H1 (cell line): ENCODE data around the gene BRIX1. TPM values are rescaled to one million over a fixed set of nuclear protein-coding genes. Genes with fewer than 3 reads are reported as not detected.

ENCODE experiments used
- CTCF ChIA-PET: fragments of 300-600 bp; sonication (Branson Sonifier 250); formaldehyde crosslinking; loops from one replicate; lab custom pipeline; 2021; ENCODE audit not compliant: partially characterized antibody; lab: Charles Lee
- POLR2A ChIA-PET: fragments of 300-600 bp; sonication (Branson Sonifier 250); formaldehyde crosslinking; loops from one replicate; lab custom pipeline; 2021; ENCODE audit warnings: inconsistent platforms; ENCODE audit not compliant: partially characterized antibody; lab: Charles Lee
- DNase-seq, 2 experiments: peaks; one replicate each; pipeline versions ENCODE4 v3.0.0 to v3.0.0-alpha.2; 2010 to 2022; ENCODE audit warnings: low spot score in 2 of 2, low read depth in 1 of 2, mixed read lengths in 1 of 2
- FAIRE-seq: peaks from 2 replicates; lab custom pipeline; 2011; peaks lifted over from hg19 to GRCh38; lab: Jason Lieb, UNC
- H2AFZ ChIP-seq: 2 replicates; pipeline ENCODE4 v1.8.1; 2012; ENCODE audit warnings: low read length, inconsistent platforms
- H2AK5ac ChIP-seq: 2 replicates; pipeline ENCODE4 v1.6.1; 2013; ENCODE audit warnings: low read depth, low read length
- H2BK120ac ChIP-seq: replicated peaks from 2 replicates; pipeline ENCODE3; 2013; ENCODE audit warnings: low read depth, low read length, inconsistent platforms
- H2BK12ac ChIP-seq: 2 replicates; pipeline ENCODE4 v1.6.1; 2013; ENCODE audit warnings: low read depth, low read length
- H2BK15ac ChIP-seq: 2 replicates; pipeline ENCODE4 v1.6.1; 2013; ENCODE audit warnings: low read length
- H2BK20ac ChIP-seq: 2 replicates; pipeline ENCODE4 v1.6.1; 2013; ENCODE audit warnings: low read length
- H2BK5ac ChIP-seq: 2 replicates; pipeline ENCODE4 v1.6.1; 2013; ENCODE audit warnings: low read depth, low read length
- H3K14ac ChIP-seq: 2 replicates; pipeline ENCODE4 v1.6.1; 2013; ENCODE audit warnings: inconsistent platforms; ENCODE audit not compliant: insufficient read length
- H3K18ac ChIP-seq: 2 replicates; pipeline ENCODE4 v1.6.1; 2013; ENCODE audit warnings: low read length; ENCODE audit errors: extremely low read depth
- H3K23ac ChIP-seq: 2 replicates; pipeline ENCODE4 v1.6.1; 2013; ENCODE audit warnings: inconsistent platforms; ENCODE audit not compliant: insufficient read length
- H3K23me2 ChIP-seq: 2 replicates; pipeline ENCODE4 v1.6.1; 2013; ENCODE audit warnings: low read depth, low read length
- H3K27ac ChIP-seq: 2 replicates; pipeline ENCODE4 v1.6.1; 2011; ENCODE audit warnings: low read depth, low read length, inconsistent platforms
- H3K27me3 ChIP-seq, 4 experiments: replicated peaks in 1 of 4; 1 replicate in 1 of 4; 2 replicates in 3 of 4; pipeline versions ENCODE4 v1.6.1 to v1.8.1; 2011 to 2013; ENCODE audit warnings: low read length in 3 of 4, mild to moderate bottlenecking in 3 of 4, inconsistent platforms in 2 of 4, mixed read lengths in 2 of 4, moderate library complexity in 1 of 4; ENCODE audit not compliant: control insufficient read depth in 3 of 4, insufficient read depth in 3 of 4; ENCODE audit errors: extremely low read depth in 1 of 4
- H3K36me3 ChIP-seq, 4 experiments: 2 replicates each; pipeline versions ENCODE4 v1.6.1 to v1.8.1; 2011 to 2013; ENCODE audit warnings: mild to moderate bottlenecking in 4 of 4, low read length in 3 of 4, moderate library complexity in 2 of 4, control low read depth in 1 of 4, inconsistent platforms in 1 of 4; ENCODE audit not compliant: insufficient read depth in 4 of 4, control insufficient read depth in 2 of 4
- H3K4ac ChIP-seq: replicated peaks from 2 replicates; pipeline ENCODE3; 2013; ENCODE audit warnings: low read length, low read depth, mixed read lengths, inconsistent platforms; ENCODE audit not compliant: insufficient read length
- H3K4me1 ChIP-seq, 4 experiments: replicated peaks in 1 of 4; 1 replicate in 1 of 4; 2 replicates in 3 of 4; pipeline versions ENCODE4 v1.6.1 to v1.8.1; 2011 to 2013; ENCODE audit warnings: low read length in 3 of 4, inconsistent platforms in 2 of 4, mixed read lengths in 1 of 4; ENCODE audit not compliant: insufficient read depth in 4 of 4, control insufficient read depth in 3 of 4
- H3K4me2 ChIP-seq, 2 experiments: 2 replicates each; pipeline versions ENCODE4 v1.6.1 to v1.8.1; 2011 to 2013; ENCODE audit warnings: low read depth in 2 of 2, low read length in 2 of 2, control low read depth in 1 of 2, inconsistent platforms in 1 of 2, mild to moderate bottlenecking in 1 of 2; ENCODE audit not compliant: insufficient read depth in 1 of 2
- H3K4me3 ChIP-seq, 4 experiments: fragments of 200-600, 300-600 bp in 1 of 4; sonication (generic), shearing (Covaris generic), sonication (Bioruptor Twin) in 1 of 4; 2 replicates each; pipeline versions ENCODE4 v1.5.1 to v1.8.1; 2011 to 2016; ENCODE audit warnings: low read length in 4 of 4, low read depth in 3 of 4, control low read depth in 2 of 4, inconsistent platforms in 2 of 4, mild to moderate bottlenecking in 2 of 4, mixed read lengths in 1 of 4, moderate library complexity in 1 of 4; ENCODE audit not compliant: insufficient read depth in 2 of 4; ENCODE audit errors: extremely low read depth in 1 of 4
- H3K56ac ChIP-seq: replicated peaks from 2 replicates; pipeline ENCODE3; 2013; ENCODE audit warnings: low read depth, mild to moderate bottlenecking, mixed read lengths, low read length, inconsistent platforms; ENCODE audit not compliant: insufficient read length
- H3K79me1 ChIP-seq: 2 replicates; pipeline ENCODE4 v1.6.1; 2013; ENCODE audit warnings: low read depth, low read length, control low read depth
- H3K79me2 ChIP-seq, 2 experiments: 2 replicates each; pipeline versions ENCODE4 v1.6.1 to v1.8.1; 2012 to 2013; ENCODE audit warnings: low read length in 2 of 2, mild to moderate bottlenecking in 2 of 2, inconsistent platforms in 1 of 2; ENCODE audit not compliant: insufficient read depth in 2 of 2, control insufficient read depth in 1 of 2
- H3K9ac ChIP-seq, 4 experiments: replicated peaks in 1 of 4; 1 replicate in 1 of 4; 2 replicates in 3 of 4; pipeline versions ENCODE4 v1.6.1 to v1.8.1; 2011 to 2013; ENCODE audit warnings: low read depth in 3 of 4, low read length in 3 of 4, control low read depth in 2 of 4, mild to moderate bottlenecking in 2 of 4, moderate library complexity in 2 of 4, inconsistent platforms in 1 of 4; ENCODE audit errors: extremely low read depth in 1 of 4
- H3K9me3 ChIP-seq, 2 experiments: 2 replicates each; pipeline versions ENCODE4 v1.6.1 to v1.8.1; 2012 to 2013; ENCODE audit warnings: mild to moderate bottlenecking in 2 of 2, moderate library complexity in 2 of 2, control low read depth in 1 of 2, inconsistent platforms in 1 of 2, low read depth in 1 of 2, low read length in 1 of 2, mixed read lengths in 1 of 2; ENCODE audit not compliant: insufficient read depth in 2 of 2
- H4K20me1 ChIP-seq, 2 experiments: replicated peaks in 1 of 2; 2 replicates each; pipeline versions ENCODE3 to v1.8.1; 2011 to 2013; ENCODE audit warnings: inconsistent platforms in 2 of 2, low read length in 2 of 2, mild to moderate bottlenecking in 1 of 2; ENCODE audit not compliant: insufficient read depth in 2 of 2, control insufficient read depth in 1 of 2
- H4K5ac ChIP-seq: 2 replicates; pipeline ENCODE4 v1.6.1; 2013; ENCODE audit warnings: low read length, low read depth, mixed read lengths, inconsistent platforms; ENCODE audit not compliant: insufficient read length
- H4K8ac ChIP-seq: 2 replicates; pipeline ENCODE4 v1.8.0; 2013; ENCODE audit warnings: mild to moderate bottlenecking, moderate library complexity, low read length, inconsistent platforms; ENCODE audit not compliant: insufficient read depth; ENCODE audit errors: extremely low read depth
- H4K91ac ChIP-seq: replicated peaks from 2 replicates; pipeline ENCODE3; 2013; ENCODE audit warnings: low read length, mixed read lengths, inconsistent platforms; ENCODE audit not compliant: insufficient read length
- CBX5 ChIP-seq: fragments of 300-800, 300-1000 bp; sonication (generic); IDR thresholded peaks from 2 replicates; pipeline ENCODE4 v1.7.1; 2016; ENCODE audit warnings: antibody characterized with exemption, low read length, low read depth
- CTBP2 ChIP-seq: IDR thresholded peaks from 2 replicates; pipeline ENCODE4 v1.7.0; 2011; ENCODE audit warnings: borderline replicate concordance, mild to moderate bottlenecking, moderate library complexity, mixed read lengths, low read length; ENCODE audit not compliant: insufficient read depth, insufficient read length
- EGR1 ChIP-seq: IDR thresholded peaks from 2 replicates; pipeline ENCODE4 v1.6.1; 2011; ENCODE audit warnings: low read depth, low read length, borderline replicate concordance
- EZH2 ChIP-seq: fragments of 200-600 bp; sonication (generic); IDR thresholded peaks from 2 replicates; pipeline ENCODE4 v1.7.1; 2012; ENCODE audit warnings: low read depth, mild to moderate bottlenecking, moderate library complexity, low read length, inconsistent platforms; ENCODE audit not compliant: severe bottlenecking
- GTF2F1 ChIP-seq: IDR thresholded peaks from 2 replicates; pipeline ENCODE4 v1.6.1; 2012; ENCODE audit warnings: low read depth, low read length, improper control_type of control experiment, borderline replicate concordance
- JUN ChIP-seq: IDR thresholded peaks from 2 replicates; pipeline ENCODE4 v1.6.1; 2011; ENCODE audit warnings: low read depth, mild to moderate bottlenecking, improper control_type of control experiment, low read length
- KDM4A ChIP-seq: IDR thresholded peaks from one replicate; pipeline ENCODE4 v1.7.1; 2012; ENCODE audit warnings: low read depth, mild to moderate bottlenecking, moderate library complexity, low read length, inconsistent platforms; ENCODE audit not compliant: severe bottlenecking
- NRF1 ChIP-seq: IDR thresholded peaks from 2 replicates; pipeline ENCODE4 v1.6.1; 2011; ENCODE audit warnings: mild to moderate bottlenecking, low read depth, low read length, improper control_type of control experiment
- SRF ChIP-seq: IDR thresholded peaks from 2 replicates; pipeline ENCODE4 v1.6.1; 2011; ENCODE audit warnings: mild to moderate bottlenecking, low read depth, low read length, moderate library complexity
- USF2 ChIP-seq: IDR thresholded peaks from 2 replicates; pipeline ENCODE4 v1.6.1; 2011; ENCODE audit warnings: low read length, improper control_type of control experiment
- YY1 ChIP-seq: IDR thresholded peaks from 2 replicates; pipeline ENCODE4 v1.6.1; 2011; ENCODE audit warnings: low read depth, mild to moderate bottlenecking, low read length
- WGBS, 2 experiments: shearing (Covaris generic) in 1 of 2; methylation state at CpG; one replicate each; pipeline versions ENCODE4 v1.1.6 to v1.1.7; 2013 to 2015; ENCODE audit warnings: low lambda C conversion rate in 2 of 2, mixed read lengths in 2 of 2, inconsistent platforms in 1 of 2, low coverage in 1 of 2, missing lambda C conversion rate in 1 of 2; ENCODE audit not compliant: insufficient replicate concordance in 2 of 2, insufficient coverage in 1 of 2, insufficient read length in 1 of 2; ENCODE audit errors: extremely low coverage in 1 of 2, missing lambda C conversion rate in 1 of 2; 5-methylcytosine and 5-hydroxymethylcytosine counted together
- polyA plus RNA-seq, 7 experiments: library from polyadenylated mRNA; depleted of rRNA in 3 of 7; stranded (reverse) in 5 of 7; unstranded in 2 of 7; fragments of >200 nt in 5 of 7; fragments of 200-250 nt in 2 of 7; gene quantifications; 1 replicate in 5 of 7; 2 replicates in 1 of 7; 4 replicates in 1 of 7; pipeline versions ENCODE4 v1.2.1 to v1.2.3, GENCODE V29; 2011 to 2013; ENCODE audit warnings: missing spikeins in 2 of 7, mixed read lengths in 2 of 7
- total RNA-seq: library from RNA; stranded (reverse); fragmentation: NEBNext Ultra II Directional; extraction: Animal tissue kit (Norgen Biotek cat#: 25700); gene quantifications from 2 replicates; pipeline ENCODE4 v1.2.1, GENCODE V29; 2021

The BRIX1 gene
- total and polyA plus RNA-seq, 2 of the 8 experiments (the other 6 are each of a cell fraction or from before 2014, with no cell fraction given): 26.9 to 71.7 TPM

GRCh38 chr5:34944460-34945047 is 29.0 kb downstream of the BRIX1 start:
- H2BK12ac ChIP-seq: no peak overlapping the region
- H3K4me1 ChIP-seq: no peaks in the 10 kb centered on the region
- no peaks in the 10 kb centered on the region for H3K9me3 ChIP-seq
- no peak overlapping the region for H3K9ac ChIP-seq
- DNase-seq (no peak), FAIRE-seq (no peak)
- POLR2A ChIA-PET: interaction anchor here (0.7 to 2.5 kb wide), 3 partner anchors 9 to 15 kb away, joined by 3 to 12 read pairs (median 3); partner anchors contain the start of gene DNAJC21
- H2BK120ac ChIP-seq: no peak overlapping the region
- H2BK5ac ChIP-seq: no peak overlapping the region
- H3K79me2 ChIP-seq: no peaks in the 10 kb centered on the region
- no peak overlapping the region for H3K4me2 ChIP-seq
- no peaks in the 10 kb centered on the region for H3K27me3 ChIP-seq
- H4K91ac ChIP-seq: no peak overlapping the region
- 88% methylated on average over 11 of the region's 11 CpGs; no CpG with 5 or more reads in 1 of the 2 experiments for WGBS, 2 experiments
- no peak overlapping the region for H3K14ac ChIP-seq
- no peak overlapping the region for H4K5ac ChIP-seq
- no peak overlapping the region for H2AK5ac ChIP-seq
- peaks cover 0 to 1% of the 10 kb centered on the region in 2 experiments for H4K20me1 ChIP-seq
- no peak overlapping the region for H3K23ac ChIP-seq
- CTCF ChIA-PET: interaction anchor here (0.6 to 2.2 kb wide), 6 partner anchors 11 to 59 kb away, joined by 3 to 11 read pairs (median 3); no protein-coding TSS in a partner anchor
- no peak overlapping the region for H3K27ac ChIP-seq
- H3K36me3 ChIP-seq: peaks cover 3 to 69% (median 20%) of the 10 kb centered on the region in 4 experiments; a peak in 6 of 8 replicates
- no peak overlapping the region; the same call in 1 of the 2 replicates for H4K8ac ChIP-seq
- H3K56ac ChIP-seq: no peak overlapping the region
- no peak overlapping the region for H2BK20ac ChIP-seq
- H3K79me1 ChIP-seq: no peaks in the 10 kb centered on the region
- H3K4me3 ChIP-seq: no peak overlapping the region
- no peak overlapping the region for H3K4ac ChIP-seq
- H2BK15ac ChIP-seq: no peak overlapping the region
- H3K23me2 ChIP-seq: no peaks in the 10 kb centered on the region
- H3K18ac ChIP-seq: no peak overlapping the region
- no peak overlapping the region for H2AFZ ChIP-seq
- no peak for TF ChIP-seq USF2
- TF ChIP-seq NRF1: no peak
- no peak for TF ChIP-seq GTF2F1
- TF ChIP-seq KDM4A: no peak
- TF ChIP-seq EZH2: no peak
- TF ChIP-seq SRF: no peak
- no peak for TF ChIP-seq JUN
- TF ChIP-seq CBX5: no peak
- TF ChIP-seq YY1: no peak
- no peak for TF ChIP-seq CTBP2
- TF ChIP-seq EGR1: no peak
